NCI-H1436 treated with DMSO at 0.1 percent for 48 hours (cell line): Measurements from ENCODE around the gene CUX1.

Experiments
- DNase-seq: peaks from one replicate; lab custom pipeline; 2025; lab: John Stamatoyannopoulos, UW

Gene CUX1

GRCh38 chr7:101937717-101938514 lies 120.5 kb downstream of the CUX1 start:
- no peak for DNase-seq

DNA sequence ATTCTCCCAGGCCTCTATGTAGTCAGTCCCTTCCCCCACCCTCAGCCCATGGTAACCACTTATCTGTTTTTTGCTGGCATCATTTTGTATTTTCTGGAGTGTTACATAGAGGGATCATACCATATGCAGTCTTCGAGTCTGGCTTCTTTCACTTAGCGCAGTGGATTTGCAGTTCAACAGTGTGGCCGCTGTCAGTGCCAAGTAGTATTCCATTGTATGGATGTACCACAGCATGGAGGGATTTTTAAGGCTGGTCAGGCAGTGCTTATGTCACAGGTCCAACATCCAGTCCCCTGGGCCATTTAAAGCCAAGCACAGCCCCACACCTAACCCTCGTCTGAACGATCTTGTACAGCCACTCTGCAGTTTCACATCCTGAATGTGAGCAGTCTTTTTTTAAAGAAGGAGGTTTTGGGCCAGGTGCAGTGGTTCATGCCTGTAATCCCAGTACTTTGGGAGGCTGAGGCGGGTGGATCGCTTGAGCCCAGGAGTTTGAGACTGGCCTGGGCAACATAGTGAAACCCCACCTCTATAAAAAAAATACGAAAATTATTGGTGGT lies 121.8 kb downstream of the CUX1 start:
- no peak for DNase-seq

GRCh38 chr7:101940151-101940550 lies 122.7 kb downstream of the CUX1 start:
- no peak for DNase-seq

DNA sequence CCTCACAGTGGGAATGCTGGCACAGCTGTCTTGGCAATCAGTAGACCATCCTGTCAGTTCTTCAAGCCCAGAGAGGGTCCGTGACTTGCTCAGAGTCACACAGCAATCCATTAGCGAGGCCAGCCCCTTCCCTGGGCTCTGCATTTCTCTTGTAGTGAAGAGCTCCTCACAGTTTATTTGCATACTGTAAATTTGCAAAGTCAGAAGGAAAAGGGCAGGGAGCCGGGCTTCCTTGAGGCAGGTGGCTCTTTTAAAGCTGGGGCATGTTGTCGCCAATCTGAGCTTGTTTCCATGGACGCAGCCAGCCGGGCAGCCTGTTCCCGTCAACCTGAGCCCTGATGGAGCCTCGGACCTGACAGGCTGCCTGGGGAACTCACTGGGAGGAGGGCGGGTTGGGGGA lies 123.4 kb downstream of the CUX1 start:
- no peak for DNase-seq

DNA sequence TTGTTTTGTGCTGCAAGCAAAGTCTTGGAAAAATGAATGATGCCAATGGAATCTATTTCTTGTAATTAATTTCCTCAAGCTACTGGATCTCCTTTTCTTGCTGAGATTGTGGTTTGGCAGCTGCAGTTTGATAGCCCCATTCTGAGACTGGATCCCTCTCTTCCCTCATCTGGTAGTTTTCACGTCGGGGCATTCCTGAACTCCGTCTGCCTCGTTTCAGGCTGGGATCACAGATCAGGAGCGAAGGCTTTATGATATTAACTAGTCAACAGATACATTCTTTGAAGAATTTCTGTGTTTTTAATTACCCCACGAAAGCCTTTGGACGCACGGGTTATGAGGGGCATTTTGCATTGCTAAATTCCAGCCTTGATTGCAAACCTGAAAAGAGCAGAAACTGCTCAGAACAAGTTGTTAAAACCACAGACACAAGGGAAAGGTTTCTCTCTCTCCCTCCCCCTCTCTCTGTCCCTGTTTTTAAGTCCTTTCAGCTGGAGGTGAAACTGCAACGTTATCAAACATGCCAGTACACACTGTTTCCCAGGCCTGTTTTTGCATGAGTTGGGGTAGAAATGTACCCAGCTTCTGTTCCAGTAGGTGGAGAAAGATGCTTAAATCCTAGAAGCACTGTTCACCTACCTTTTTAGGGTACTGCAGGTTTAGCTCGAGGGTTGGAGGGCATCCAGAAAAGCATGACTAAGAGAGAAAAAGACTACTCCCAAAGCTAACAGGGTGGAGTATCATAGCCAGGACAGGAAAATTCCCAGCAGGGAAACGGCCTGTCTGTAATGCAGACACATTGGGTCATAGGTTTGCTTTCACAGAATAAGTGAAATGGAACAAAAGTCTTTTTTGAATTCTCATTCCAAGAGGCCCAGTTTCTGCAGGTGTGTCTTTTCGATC lies 124.3 kb downstream of the CUX1 start:
- no peak for DNase-seq

DNA sequence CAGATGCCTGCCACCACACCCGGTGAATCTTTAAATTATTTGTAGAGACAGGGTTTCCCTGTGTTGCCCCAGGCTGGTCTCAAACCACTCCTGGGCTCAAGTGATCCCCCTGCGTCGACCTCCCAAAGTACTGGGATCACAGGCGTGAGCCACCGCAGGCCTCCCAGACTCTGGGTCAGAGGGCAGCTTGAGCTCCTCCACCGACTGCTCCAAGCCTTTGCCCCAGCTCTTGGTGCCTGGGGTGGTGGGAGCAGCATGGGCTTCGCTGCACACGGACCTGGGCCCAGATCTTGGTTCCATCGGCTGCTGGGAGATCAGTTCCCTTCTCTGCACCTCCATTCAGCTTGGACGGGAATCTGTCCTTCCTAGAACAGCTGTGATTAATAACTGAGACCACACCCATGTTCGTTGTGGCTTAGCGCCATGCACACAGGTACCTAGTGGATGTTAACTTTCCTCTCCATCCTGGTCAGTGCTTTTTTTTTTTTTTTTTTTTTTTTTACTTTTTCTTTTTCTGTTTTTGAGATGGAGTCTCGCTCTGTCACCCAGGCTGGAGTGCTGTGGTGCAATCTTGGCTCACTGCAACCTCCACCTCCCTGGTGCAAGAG lies 125.3 kb downstream of the CUX1 start:
- DNase-seq: no peak

- no peak for DNase-seq
Observed at GRCh38 chr7:101943306-101943705, 125.9 kb downstream of the CUX1 start.

GRCh38 chr7:101943889-101944600 lies 126.6 kb downstream of the CUX1 start:
- DNase-seq: no peak

DNA sequence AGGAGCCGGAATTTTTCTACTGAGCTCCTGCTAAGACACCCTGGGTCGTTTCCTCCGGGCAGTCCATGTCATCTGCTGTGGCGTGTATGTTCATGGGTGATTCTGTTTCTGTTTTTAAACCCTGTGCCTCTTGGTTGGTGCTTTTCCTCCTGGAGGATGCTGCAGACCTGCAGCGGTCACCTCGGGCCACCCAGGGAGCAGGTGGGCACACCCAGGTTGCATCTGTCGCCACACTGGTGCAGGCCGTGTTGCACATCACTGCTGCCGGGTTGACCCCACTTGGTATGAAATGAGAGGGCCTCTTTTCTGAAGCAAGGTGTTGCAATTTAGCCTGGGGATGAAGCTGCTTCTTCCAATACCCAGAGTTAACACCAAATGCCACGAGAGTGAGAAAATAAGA lies 127.2 kb downstream of the CUX1 start:
- DNase-seq: no peak

- no peak for DNase-seq
Observed at GRCh38 chr7:101945034-101945758, 127.8 kb downstream of the CUX1 start.

DNA sequence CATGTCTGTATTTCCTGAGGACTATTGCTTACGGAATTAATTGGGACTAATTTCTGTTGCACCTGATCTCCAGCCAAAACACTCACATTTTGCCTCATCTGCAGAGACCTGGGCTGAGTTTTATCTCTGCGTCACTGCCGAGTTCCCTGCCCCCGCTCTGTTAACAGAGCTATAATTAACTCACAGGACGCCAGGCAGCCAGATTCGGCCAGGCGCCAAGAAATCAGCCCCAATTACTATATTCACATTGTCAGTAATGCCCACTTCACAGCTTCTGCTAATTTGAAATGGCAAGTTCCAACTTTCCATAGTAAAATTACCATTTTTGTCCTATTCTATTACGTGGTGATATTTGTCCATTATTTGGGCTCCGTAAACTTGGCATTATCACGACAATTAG lies 130.5 kb downstream of the CUX1 start:
- peak; percentile 55 for DNase-seq

DNA sequence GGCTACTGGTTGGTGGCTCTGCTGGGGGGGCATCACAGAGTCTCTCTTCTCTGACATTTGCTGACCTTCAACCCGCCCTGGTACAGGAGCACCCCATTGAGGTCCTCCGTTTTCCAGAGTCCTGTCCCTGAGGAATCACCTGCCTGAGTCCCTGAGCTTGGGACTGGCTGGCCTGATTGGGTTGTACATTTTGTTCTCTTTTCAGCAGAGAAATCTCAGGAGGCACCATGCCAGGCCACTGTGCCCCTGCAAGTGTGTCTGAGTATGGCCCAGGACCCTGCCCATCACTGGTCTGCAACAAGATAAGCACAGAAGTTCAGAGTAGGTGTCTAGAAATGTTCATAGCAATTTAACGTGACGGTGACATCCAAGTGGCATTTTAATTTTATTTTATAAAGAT lies 131.2 kb downstream of the CUX1 start:
- DNase-seq: no peak

DNA sequence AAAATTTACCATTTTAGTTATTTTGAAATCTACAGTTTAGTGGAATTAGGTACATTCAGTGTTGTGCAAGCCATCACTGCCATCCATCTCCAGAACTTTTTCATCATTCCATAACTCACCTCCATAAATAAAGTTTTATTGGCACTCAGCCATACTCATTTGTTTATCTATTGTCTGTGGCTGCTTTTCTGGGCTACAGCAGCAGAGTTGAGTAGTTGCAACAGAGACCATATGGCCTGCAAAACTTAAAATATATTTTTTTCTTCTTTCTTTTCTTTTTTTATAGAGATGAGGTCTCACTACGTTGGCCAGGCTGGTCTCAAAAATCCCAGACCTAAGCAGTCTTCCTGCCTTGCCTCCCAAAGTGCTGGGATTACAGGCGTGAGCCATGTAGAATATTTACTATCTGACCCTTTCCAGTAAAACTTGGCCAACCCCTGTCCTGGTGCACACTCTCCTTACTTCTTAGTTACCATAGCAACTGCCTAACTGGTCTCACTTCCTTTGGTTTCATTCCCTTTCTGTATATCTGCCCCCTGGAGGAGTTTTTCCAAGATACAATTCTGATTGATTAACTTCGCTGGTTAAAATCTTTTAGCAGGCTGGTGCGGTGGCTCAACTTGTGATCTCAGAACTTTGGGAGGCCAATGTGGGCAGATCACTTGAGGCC lies 133.2 kb downstream of the CUX1 start:
- no peak for DNase-seq

- DNase-seq: no peak
Observed at GRCh38 chr7:101951757-101952156, 134.3 kb downstream of the CUX1 start.

- DNase-seq: no peak
Observed at GRCh38 chr7:101952355-101953247, 135.2 kb downstream of the CUX1 start.

- no peak for DNase-seq
Observed at GRCh38 chr7:101953248-101953819, 135.9 kb downstream of the CUX1 start.

DNA sequence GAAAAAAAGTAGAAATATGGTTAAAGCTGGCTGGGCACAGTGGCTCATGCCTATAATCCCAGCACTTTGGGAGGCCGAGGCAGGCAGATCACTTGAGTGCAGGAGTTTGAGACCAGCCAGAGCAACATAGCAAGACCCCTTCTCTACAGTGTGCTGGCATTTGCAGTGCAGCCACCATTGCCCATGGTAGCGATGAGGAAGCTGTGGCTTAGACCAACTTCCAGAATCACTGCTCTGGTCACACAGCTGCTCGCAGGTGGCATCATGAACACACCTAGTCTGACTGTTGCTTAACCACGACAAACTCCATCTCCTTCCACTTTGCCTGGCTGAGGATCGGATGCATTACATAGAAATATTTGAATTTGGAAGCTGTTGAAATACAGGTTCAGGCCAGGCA lies 137.1 kb downstream of the CUX1 start:
- no peak for DNase-seq

- DNase-seq: no peak
Observed at GRCh38 chr7:101956130-101956529, 138.7 kb downstream of the CUX1 start.
